ENCODE data around the gene CHD9.
"Not testable (repeated sequence)": the region's sequence is repeated elsewhere in the genome, so short reads cannot be mapped to it uniquely, and the experiment has no call there.

Gene CHD9

DNA sequence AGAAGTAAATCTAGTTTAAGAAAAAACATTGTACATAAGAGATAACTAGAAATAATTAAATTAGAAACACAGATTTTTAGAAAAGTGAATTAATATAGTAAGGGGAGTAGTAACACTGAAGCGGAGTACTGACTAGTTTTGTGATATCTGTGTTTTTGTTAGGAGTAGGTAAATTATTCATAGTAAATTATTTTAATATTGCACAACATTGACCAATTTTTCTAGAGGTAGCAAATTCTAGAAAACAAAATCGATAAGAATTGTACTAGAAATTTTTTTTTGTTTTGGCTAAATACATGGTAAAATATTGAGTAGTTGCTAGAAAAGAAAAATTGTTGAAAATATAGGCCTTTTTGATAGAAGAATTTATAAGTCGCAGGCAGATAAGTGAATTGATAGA, 156.5 kb downstream of the CHD9 start:
- no peak for DNase-seq

DNA sequence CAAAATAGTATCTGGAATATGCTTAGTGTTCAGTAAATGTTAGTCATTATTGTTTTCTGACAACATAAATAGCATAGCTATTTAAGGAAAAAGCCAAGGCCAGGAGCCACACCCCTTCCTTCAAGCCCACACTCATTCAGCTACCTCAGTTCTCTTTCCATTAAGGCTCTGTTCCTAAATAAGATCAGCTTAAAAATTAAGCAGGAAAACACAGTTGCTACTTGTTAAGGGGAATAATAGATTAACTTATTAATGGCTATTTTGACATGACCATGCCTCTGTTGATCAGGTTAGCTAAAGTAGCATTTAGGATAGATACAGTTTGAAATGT, 158.1 kb downstream of the CHD9 start:
- no peak for DNase-seq

DNA sequence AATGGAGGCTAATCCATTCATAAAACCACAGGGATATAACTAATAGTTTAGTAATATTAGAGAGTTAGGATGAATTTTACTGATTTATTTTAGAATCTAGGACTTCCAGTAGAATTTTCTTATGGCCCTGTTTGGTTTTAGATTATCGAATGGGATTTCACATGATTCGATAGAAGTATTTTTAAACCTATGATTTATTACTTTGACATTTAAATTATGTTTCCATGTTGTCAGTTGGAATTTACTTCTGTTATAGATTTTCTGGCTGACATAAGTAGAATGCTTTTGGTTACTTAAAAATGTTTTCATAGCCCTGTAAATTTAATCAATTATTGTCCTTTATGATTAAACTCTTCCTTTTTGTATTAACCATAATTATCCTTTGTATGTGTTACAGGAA, 158.8 kb downstream of the CHD9 start:
- no peak for DNase-seq

DNA sequence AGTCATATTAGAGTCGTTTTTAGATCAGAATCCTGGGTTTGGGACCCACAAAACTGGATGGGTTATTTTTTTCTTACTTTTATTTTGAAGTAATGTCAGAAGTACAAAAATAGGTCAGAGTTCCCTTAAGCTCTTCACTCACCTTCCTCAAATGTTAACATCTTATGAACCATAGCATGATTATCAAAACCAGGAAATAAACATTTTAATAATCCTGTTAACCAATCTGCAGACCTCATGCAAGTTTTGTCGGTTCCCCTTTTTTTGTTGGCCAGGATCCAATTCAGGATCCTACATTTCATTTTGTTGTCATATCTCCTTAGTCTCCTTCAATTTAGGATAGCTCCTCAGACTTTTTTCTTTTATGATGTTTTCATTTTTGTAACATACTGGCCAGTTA, 162.0 kb downstream of the CHD9 start:
- DNase-seq: no peak

DNA sequence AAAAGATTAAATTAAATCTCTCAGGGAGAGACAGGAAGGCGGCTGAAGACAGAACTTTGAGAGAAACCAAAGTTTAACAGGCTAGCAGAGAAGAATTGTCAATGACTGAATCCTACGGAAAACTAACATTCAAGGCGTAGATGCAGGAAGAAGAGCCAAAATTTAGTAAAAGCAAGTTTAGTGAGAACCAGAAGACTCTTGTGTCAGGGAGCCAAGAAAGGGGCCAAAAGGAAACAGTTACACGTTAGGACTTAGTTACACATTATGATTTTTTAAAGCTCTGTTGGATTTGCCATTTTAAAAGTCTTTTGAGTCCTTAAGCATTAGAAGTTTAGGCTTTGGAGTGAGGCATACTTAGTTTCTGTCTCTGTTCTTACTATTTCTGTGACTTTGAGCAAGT, 164.6 kb downstream of the CHD9 start:
- DNase-seq: no peak

DNA sequence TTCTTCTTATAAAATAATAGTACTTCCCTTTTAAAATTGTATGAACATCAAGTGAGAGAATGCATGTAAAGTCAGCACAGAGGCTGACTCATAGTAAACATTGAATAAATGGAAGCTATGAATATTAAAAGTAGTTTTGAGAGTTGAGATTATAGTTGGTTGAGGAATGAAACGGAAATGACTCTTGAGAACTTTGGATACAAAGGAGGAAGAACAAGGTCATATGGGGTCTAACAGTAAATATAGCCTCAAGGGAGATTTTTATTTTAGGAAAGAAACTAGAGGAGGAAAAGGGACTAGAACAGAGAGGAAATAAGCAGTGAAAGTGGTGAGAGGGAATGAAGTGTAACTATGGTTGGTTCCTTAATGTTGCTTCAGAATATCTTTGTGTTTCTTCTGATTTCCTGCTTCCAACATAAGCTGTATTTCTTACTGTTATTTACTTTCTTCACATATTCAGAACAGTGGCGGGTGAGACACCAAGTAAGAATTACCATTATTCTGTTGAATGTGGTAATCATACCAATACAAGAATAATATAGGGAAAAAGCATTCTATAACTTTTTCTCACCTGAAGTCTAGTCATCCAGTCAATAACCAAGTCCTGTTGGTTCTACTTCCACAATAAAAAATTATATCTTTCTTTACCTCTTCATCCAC, 165.1 kb downstream of the CHD9 start:
- no peak for DNase-seq

DNA sequence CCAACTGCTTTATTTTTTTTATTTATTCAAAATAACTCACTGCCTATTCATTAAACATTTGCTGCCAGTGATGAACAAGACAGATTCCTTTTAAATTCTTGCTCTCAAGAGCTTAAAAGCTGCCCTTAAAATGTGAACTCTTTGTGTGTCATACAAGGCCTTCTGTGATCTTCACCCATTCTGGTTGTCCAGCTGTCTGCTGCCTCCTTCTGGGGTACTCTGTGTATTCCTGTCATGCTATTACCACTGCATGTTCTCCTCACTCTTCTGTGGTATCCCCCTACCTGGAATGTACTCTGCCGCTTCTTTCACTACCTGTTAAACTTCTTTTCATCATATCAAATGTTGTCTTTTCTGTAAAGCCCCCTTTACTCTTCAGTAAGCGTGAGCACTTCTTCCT, 165.8 kb downstream of the CHD9 start:
- peak; percentile 13 for DNase-seq

DNA sequence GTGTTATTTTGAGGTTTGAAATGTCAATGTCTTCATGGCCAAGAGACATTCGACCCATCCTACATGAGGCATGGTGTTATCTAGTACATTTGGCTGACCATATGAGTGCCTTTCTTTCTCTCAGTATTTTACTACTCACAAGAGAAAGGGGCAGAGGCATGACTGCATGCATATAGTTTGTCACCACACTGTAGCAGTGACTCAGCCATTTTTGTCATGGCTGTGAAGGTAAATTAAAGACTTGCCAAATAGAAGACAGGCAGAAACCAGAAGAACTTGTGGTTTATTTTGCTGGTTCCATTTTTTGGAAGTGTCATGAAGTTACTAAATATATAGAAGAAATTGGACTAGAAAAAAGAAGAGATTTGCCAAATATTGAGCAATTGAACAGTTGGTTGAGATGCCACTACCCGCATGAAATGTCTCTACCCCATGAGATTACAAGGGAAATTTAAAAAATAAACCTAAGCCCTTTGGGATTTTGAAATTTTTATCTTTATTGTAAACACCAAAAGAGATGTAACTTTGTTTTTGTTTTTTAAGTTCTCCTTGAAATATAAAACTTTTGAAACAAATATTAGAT, 170.3 kb downstream of the CHD9 start:
- DNase-seq: peak; percentile 58

DNA sequence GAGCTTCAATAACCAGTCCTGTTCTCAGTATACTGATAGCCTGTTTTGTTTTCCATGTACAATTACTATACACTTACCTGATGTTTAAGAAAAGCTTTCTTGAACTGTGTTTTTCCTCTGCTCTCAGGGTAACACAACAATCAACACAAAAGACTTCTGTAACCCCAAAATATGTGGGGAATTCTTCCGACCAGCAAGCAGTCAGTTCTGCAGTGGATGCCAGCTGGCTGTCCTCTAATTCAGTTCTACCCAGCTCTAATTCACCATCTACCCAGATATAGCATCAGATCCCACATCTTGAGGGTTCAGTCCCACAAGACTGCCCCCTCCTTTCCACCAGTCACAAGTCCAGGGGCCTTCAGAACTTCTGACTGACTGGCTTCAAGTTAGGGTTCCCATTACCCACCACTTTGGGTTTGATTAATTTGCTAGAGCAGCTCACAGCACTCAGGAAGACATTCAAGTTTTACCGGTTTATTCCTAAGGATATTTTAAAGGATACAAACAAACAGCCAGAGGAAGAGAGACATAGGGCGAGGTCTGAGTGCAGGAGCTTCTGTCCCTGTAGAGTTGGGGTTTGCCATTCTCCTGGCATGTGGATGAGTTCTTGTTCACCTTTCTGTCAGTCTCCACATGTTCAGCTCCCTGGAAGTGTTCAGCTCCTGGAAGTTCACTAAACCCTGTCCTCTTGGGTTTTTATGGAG, 178.2 kb downstream of the CHD9 start:
- DNase-seq: no peak

DNA sequence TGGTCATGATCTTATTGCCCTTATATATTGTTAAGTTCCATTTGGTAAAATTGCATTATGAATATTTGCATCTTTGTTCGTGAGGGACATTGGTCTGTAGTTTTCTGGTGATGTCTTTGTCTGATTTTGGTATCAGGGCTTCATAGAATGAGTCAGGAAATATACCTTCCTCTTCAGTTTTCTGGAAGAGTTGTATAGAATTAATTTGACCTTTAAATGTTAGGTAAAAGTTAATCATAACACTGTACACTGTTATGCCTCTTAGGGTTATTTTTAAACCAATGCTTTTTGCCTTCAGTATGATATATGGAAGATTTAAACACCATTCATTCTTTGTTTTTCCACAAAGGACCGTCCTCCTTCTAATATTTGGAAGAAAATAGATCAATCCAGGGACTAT, 180.0 kb downstream of the CHD9 start:
- DNase-seq: no peak

DNA sequence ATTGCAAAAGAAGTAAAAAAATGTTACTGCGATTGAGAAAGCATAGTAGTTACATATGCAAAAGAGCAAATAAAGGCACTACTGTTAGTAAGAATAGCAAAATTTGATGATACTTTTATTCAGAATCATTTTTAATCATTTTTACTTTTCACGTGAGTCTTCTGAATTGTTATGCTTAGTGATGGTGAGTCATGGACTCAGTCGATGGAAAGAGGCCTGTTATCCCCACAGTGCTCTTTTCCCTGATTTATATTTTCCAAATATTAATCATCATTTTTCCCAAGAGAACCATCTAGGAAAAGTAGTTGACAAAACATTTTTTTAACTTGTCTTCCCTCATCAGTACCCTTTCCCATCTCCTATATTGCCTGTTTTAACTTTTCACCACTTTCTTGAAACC, 181.1 kb downstream of the CHD9 start:
- no peak for DNase-seq

DNA sequence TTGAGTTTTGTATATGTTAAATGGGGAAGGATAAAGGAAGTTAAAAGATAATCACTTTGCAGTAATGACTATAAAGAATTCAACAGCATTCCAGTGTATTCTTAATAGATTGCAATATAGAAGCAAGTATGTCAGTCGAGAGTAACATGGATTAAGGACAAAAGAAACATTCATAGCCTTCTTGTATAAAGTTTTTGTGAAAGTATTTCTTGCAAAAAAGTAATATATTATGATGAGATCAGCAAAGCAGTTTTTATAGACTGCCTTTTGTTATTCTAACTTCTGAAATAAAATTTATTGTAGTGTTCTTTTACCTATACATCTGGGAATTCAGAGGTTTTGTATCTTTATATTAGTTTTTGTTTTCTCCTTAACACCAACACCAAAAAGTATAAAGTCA, 194.5 kb downstream of the CHD9 start:
- DNase-seq: no peak

DNA sequence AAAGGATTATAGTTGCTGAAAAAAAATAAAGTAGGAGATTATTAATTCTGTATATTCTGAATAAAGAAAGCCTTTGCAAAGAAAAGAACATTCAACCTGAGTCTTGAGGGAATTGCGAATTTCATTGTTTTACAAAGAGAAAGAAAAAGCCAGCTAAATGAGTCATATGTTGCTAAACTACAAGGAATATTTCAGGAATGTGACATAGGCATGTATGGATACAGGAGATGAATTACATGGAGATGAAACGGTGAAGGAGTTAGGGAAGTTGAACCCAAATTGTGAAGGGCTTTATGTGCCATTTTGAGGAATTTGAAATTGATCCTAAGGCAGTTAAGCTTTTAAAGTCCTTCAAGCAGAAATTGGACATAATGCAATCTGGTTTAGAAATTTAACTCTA, 202.2 kb downstream of the CHD9 start:
- no peak for DNase-seq

DNA sequence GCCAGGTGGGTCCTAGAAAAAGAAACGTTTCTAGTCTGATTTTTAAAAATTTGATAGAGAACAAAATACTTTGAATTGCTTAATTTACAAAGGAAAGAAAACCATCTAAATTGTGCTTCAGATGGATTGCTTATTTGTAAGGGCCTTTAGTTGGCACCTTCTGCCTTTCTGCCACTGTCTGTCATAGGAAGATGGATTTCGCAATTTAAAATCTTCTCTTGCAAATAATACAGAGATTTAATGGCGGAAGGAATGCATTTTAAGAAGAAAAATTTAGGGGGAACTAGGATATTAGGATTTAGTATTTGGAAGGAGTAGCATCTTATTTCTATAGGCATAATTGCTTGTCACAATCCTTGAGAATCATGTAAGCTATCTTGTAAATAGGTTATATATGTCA, 204.0 kb downstream of the CHD9 start:
- DNase-seq: no peak

DNA sequence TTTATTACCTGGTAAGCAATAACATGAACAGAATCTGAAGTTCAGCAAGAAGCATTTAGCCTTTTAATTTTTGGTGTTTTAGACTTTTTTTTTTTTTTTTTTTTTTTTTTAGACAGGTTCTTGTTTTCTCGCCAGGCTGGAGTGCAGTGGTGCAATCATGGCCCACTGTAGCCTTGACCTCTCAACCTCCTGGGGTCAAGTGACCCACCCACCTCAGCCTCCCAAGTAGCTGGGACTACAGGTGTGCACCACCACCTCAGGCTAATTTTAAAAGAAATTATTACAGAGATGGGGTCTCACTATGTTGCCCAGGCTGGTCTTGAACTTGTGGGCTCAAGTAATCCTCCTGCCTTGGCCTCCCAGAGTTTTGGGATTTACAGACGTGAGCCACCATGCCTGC, 206.5 kb downstream of the CHD9 start:
- DNase-seq: no peak

DNA sequence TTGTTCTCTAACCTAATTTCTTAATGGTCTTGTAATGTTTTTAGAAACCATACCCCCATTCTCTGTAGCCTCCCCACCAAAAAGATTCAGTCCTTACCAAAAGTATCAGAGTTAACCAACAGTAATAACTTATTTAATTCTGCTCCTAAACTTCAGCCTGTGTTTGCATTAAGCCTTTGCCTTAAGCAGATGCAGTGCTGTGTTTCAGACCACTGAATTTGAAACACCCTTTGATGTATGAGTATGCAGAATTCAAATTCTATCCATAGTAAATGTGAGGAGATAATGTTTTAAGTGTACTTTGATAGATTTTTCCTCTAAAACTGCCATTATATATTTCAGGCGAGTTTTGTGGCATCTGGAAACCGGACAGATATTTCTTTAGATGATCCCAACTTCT, 207.9 kb downstream of the CHD9 start:
- no peak for DNase-seq

DNA sequence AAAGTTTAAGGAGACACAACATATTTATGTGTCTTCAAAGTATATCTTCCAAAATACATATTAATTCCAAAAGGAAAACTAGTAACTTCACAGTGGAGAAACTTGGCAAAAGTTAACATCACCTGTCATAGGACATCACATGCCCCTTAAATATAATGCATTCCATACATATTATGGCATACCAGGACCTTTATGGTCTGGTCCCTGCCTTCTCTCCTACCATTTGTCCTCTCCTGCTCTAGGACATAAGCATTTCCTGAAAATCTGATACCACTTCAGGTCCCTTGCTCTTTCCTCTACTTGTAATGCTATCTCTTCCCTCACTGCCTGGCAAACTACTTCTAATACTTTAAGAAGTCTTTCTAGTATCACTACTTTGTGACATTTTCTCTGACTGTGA, 211.4 kb downstream of the CHD9 start:
- no peak for DNase-seq

DNA sequence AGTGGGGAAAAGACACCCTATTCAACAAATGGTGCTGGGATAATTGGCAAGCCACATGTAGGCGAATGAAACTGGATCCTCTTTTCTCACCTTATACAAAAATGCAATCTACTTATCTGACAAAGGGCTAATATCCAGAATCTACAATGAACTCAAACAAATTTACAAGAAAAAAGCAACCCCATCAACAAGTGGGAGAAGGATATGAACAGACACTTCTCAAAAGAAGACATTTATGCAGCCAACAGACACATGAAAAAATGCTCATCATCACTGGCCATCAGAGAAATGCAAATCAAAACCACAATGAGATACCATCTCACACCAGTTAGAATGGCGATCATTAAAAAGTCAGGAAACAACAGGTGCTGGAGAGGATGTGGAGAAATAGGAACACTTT, 223.7 kb downstream of the CHD9 start:
- DNase-seq: not testable (repeated sequence)

DNA sequence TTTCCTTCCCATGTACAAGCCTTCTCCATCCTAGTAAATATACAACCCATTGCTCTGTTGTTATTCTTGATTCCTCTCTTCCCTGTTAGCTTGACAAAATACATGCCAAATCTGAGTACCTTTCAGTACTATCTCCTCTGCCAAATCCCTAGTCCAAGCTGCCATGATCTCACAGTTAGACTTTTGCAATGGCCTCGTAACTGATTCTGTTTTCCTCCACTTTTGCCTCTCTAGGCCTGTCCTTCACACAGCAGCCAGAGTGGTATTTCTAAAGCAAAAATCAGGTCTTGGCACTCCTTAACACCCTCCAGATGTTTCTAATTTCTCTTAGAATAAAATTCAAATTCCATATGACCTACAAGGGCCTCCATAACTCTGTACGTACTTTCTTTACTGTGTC, 226.5 kb downstream of the CHD9 start:
- no peak for DNase-seq

DNA sequence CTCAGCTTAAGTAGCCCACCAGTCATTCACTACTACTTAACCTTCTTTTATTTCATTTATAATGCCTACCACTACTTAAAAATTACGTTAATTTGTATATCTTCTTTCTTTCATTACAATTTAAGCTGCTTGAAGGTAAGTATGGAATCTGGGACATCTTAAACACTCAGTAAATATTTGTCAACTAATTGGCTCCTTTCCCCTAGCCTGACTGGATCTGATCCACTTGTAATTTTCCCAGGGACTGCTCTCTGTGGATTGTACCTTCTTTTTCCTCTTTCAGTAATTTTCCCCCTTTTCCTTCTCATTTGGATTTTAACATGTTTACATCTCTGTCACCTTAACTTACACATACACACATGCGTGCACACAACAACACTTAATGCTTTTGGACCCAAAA, 227.1 kb downstream of the CHD9 start:
- no peak for DNase-seq

DNA sequence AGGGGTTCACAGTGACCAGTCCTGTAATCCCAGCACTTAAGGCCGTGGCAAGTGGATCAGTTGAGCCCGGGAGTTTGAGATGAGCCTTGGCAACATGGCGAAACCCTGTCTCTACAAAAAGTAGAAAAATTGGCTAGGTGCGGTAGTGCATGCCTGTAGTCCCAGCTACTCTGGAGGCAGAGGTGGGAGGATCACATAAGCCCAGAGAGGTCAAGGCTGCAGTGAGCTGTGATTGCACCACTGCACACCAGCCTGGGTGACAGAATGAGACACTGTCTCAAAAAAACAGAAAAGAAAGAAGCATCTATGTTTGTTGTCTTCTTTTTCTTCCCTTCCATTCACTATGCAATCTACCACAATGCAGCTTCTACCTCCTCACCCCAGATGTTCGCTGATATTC, 227.5 kb downstream of the CHD9 start:
- no peak for DNase-seq

DNA sequence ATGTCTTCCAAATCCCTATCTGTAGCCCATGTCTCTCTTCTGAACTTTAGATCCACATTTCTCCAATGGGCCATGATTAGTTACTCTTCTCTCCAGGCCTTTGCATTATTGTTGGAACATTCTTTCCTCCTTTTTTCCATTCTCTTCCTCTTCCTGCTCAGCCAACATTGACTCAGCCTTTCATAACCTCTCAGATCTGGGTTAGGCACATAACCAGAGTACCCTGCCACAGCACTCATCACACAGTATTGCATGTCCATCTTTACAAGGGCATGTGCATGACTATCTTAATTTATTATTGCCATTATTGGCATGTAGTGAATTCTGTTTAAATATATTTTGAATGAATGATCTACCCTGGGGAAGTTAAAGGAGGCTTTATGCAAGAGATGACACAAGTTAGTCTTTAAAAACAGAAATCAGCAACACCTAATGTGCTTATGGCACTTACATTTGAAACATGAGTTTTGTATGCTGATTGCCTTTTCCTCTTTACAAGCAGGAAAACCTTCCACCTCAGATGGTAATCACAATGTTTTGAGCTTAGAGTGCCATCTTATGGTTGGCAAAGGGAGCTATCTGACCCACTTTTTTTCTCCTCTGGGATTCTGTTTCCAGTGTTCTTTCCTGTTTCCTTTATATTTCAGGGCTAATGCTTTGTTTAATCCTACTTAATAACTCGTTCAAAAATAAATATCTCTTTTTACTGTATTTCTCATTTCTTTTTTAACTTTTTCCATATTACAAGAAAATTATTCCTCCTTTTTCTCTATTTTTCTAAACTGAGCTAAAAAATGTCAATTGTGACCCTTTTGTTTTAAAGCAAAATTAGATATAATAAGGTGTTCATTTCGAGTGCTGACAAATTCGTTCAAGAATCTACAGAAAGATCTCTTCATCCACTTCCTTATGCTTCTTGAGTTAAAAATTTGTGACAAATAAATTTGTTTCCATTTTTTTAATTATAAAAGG, 228.5 kb downstream of the CHD9 start:
- peak; percentile 82 for DNase-seq

DNA sequence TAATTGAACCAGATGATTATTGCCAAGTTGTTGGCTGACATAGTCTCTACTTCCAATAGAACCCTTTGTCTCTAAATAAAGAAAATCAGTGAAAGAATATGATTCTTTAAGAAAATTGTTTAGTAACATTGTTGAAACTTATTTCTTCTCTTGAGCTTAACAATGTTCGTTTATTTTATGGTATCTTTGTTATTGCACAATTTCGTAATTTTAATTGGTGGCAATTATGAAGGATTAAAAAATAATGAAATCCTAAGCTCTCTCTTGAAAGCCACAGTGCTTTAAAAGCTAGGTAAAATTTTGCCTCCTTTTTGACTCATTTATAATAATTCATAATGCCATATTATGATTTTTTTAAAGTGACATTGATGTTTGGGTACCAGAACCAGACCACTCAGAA, 230.4 kb downstream of the CHD9 start:
- DNase-seq: no peak

DNA sequence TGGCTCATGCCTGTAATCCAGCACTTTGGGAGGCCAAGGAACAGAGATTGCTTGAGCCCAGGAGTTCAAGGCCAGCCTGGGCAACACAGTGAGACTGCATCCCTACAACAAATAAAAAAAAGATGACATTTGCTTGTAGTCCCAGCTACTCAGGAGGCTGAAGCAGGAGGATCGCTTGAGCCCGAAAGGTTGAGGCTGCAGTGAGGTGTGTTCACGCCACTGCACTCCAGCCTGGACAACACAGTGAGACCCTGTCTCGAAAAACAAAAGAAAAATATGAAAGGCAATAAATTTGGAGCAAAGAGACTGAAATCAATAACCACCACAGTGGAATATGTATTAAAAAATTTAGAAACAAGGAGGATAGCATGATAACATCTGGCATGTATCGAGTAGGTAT, 235.7 kb downstream of the CHD9 start:
- no peak for DNase-seq

All from DMS53 (cell line).